ENCODE measurements around the gene UFSP2.

DNA sequence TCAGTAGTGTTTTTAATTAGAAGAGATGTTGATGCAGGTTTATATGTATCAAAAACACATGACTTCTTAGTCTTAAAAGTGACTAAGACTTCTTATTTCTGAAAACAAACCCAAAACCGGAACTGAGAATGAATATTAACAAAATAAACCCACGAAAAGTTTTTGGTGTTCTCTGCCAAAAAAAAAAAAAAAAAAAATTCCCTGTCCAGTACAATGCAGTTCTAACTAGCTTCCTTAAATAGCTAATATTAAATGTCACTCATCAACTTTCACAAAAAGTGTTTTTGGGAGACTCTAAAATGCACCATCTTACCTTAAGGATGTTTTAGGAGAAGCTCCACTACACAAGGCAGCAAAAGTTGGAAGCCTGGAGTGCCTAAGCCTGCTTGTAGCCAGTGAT, 27.1 kb downstream of the UFSP2 start:
- no peak for TF ChIP-seq POLR2A (IDR thresholded peaks at IDR 0.05)
- TF ChIP-seq, protein P1, sequence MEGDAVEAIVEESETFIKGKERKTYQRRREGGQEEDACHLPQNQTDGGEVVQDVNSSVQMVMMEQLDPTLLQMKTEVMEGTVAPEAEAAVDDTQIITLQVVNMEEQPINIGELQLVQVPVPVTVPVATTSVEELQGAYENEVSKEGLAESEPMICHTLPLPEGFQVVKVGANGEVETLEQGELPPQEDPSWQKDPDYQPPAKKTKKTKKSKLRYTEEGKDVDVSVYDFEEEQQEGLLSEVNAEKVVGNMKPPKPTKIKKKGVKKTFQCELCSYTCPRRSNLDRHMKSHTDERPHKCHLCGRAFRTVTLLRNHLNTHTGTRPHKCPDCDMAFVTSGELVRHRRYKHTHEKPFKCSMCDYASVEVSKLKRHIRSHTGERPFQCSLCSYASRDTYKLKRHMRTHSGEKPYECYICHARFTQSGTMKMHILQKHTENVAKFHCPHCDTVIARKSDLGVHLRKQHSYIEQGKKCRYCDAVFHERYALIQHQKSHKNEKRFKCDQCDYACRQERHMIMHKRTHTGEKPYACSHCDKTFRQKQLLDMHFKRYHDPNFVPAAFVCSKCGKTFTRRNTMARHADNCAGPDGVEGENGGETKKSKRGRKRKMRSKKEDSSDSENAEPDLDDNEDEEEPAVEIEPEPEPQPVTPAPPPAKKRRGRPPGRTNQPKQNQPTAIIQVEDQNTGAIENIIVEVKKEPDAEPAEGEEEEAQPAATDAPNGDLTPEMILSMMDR (IDR thresholded peaks at IDR 0.05 in 4 of 5, conservative IDR thresholded peaks at IDR 0.05 in 1 of 5): no peak

All from gastrocnemius medialis (tissue), 4 donors.